Measurements from ENCODE around the gene GRIA1. TPM values are rescaled to one million over a fixed set of nuclear protein-coding genes. Genes with fewer than 3 reads are reported as not detected.

Gene GRIA1
- total and polyA plus RNA-seq, 2 of the 4 experiments (the other 2 are of a cell fraction) = 0.48 to 1.3 TPM

DNA sequence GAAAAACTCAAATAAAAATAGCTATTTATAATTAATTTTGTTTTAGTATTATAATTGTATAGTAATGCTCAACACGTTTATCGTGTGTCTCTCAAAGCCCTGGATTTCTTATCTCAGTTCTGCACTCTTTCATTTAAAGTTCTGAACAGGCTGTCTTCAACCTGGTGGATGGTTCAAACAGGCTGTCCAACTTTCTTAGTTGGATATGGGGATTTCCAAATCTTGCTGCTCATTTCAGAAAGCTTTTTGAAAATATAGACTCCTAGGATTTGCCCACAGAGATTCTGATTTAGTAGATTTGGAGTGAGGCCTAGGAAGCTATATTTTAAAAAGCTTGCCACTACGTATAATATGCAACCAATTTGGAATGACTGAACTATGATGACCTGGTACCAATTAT, 120.3 kb downstream of the GRIA1 start:
- Histone ChIP-seq H3K9me3 (ENCODE audit: control insufficient read depth, insufficient read depth, low read length) (no peaks in the 10 kb centered on the region), H2BK20ac (ENCODE audit: low read depth, low read length) (no peak overlapping the region), H3K27me3 (ENCODE audit: control insufficient read depth, insufficient read depth, low read length) (no peaks in the 10 kb centered on the region), H3K18ac (ENCODE audit: low read depth, low read length) (no peak overlapping the region), H3K27ac (ENCODE audit: insufficient read depth, low read length) (no peak overlapping the region), H3K79me1 (ENCODE audit: low read depth in 1 of 2, low read length in 2 of 2) (no peaks in the 10 kb centered on the region), H4K5ac (ENCODE audit: low read depth, low read length) (no peak overlapping the region), H3K4ac (ENCODE audit: low read depth, low read length) (no peak overlapping the region), H3K14ac (replicated peaks; ENCODE audit: low read depth, low read length) (no peak overlapping the region), H4K20me1 (ENCODE audit: insufficient read depth, low read length) (no peaks in the 10 kb centered on the region), H2BK5ac (ENCODE audit: low read depth, low read length, poor library complexity, severe bottlenecking) (no peak overlapping the region), H3K36me3 (ENCODE audit: control insufficient read depth, insufficient read depth, low read length) (no peaks in the 10 kb centered on the region), H3K9me1 (ENCODE audit: insufficient read depth, low read length) (no peaks in the 10 kb centered on the region; the same call in 1 of the 2 replicates), H3K4me2 (ENCODE audit: low read depth, low read length) (no peak overlapping the region), H2AK9ac (replicated peaks; ENCODE audit: low read depth, low read length, poor library complexity) (no peak overlapping the region), H3K4me3 (ENCODE audit: insufficient read depth, low read depth, low read length) (no peak overlapping the region), H3K4me1 (ENCODE audit: control insufficient read depth, insufficient read depth, low read length) (0 out of 2 replicates have a peak, but pooled peaks cover 2% of the 10 kb centered on the region), H3K23ac (ENCODE audit: low read depth, low read length) (no peak overlapping the region), H4K91ac (ENCODE audit: insufficient read depth, low read depth, low read length) (no peak overlapping the region), H2AFZ (replicated peaks; ENCODE audit: low read length, poor library complexity) (no peak overlapping the region), H4K8ac (ENCODE audit: low read depth in 2 of 2, low read length in 2 of 2) (no peak overlapping the region), H2BK120ac (ENCODE audit: low read depth, low read length) (no peak overlapping the region), H3K9ac (ENCODE audit: low read depth, low read length) (no peak overlapping the region), H2AK5ac (ENCODE audit: low read depth, low read length) (no peak overlapping the region), H2BK15ac (ENCODE audit: low read depth, low read length) (no peak overlapping the region), H3K56ac (ENCODE audit: extremely low read depth, insufficient read depth, low read length) (no peak overlapping the region)
- DNase-seq (no peak), ATAC-seq (ENCODE audit: low read depth) (no peak)
- intact Hi-C loops (cut with micrococcal nuclease) (no loop called here), dilution Hi-C loops (cut with HindIII; ENCODE audit: low sequenced_read_pairs, unreplicated experiment) (no loop called here), in situ Hi-C loops (cut with MboI; ENCODE audit: low sequenced_read_pairs) (no loop called here)
- ChIA-PET POLR2A (ENCODE audit: unreplicated experiment) (no interaction called here), CTCF (interaction anchor here (0.5 to 0.8 kb wide), 2 partner anchors 14 to 1341 kb away, joined by 3 read pairs; no protein-coding TSS in a partner anchor)
- TF ChIP-seq SMC3 (IDR thresholded peaks at IDR 0.05; ENCODE audit: low read depth, low read length) = no peak
- TF ChIP-seq, protein P1, sequence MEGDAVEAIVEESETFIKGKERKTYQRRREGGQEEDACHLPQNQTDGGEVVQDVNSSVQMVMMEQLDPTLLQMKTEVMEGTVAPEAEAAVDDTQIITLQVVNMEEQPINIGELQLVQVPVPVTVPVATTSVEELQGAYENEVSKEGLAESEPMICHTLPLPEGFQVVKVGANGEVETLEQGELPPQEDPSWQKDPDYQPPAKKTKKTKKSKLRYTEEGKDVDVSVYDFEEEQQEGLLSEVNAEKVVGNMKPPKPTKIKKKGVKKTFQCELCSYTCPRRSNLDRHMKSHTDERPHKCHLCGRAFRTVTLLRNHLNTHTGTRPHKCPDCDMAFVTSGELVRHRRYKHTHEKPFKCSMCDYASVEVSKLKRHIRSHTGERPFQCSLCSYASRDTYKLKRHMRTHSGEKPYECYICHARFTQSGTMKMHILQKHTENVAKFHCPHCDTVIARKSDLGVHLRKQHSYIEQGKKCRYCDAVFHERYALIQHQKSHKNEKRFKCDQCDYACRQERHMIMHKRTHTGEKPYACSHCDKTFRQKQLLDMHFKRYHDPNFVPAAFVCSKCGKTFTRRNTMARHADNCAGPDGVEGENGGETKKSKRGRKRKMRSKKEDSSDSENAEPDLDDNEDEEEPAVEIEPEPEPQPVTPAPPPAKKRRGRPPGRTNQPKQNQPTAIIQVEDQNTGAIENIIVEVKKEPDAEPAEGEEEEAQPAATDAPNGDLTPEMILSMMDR (conservative IDR thresholded peaks at IDR 0.05; ENCODE audit: low read depth, low read length) = no peak
- TF ChIP-seq, protein P2, sequence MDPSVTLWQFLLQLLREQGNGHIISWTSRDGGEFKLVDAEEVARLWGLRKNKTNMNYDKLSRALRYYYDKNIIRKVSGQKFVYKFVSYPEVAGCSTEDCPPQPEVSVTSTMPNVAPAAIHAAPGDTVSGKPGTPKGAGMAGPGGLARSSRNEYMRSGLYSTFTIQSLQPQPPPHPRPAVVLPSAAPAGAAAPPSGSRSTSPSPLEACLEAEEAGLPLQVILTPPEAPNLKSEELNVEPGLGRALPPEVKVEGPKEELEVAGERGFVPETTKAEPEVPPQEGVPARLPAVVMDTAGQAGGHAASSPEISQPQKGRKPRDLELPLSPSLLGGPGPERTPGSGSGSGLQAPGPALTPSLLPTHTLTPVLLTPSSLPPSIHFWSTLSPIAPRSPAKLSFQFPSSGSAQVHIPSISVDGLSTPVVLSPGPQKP (IDR thresholded peaks at IDR 0.05; ENCODE audit: borderline replicate concordance, low read depth, low read length) = no peak
- TF ChIP-seq CHD1 (IDR thresholded peaks at IDR 0.05; ENCODE audit: low read depth, low read length) = no peak
- no peak for TF ChIP-seq CEBPB (IDR thresholded peaks at IDR 0.05; ENCODE audit: low read depth, low read length)
- TF ChIP-seq FOS (IDR thresholded peaks at IDR 0.05; ENCODE audit: low read depth, low read length) = no peak
- no peak for TF ChIP-seq MAFK (IDR thresholded peaks at IDR 0.05; ENCODE audit: low read depth, low read length)
- no peak for TF ChIP-seq POLR2A (IDR thresholded peaks at IDR 0.05; ENCODE audit: low read depth, low read length)
- no peak for TF ChIP-seq MAZ (IDR thresholded peaks at IDR 0.05; ENCODE audit: borderline replicate concordance, low read depth, low read length)
- WGBS, 2 experiments (ENCODE audit: extremely low coverage in 2 of 2, insufficient read length in 1 of 2) = no CpG with 5 or more reads among the region's 3 CpGs
- no TSS peak for BruUV-seq (replicated peaks)
